Measurements from ENCODE around the gene ACTL8. TPM values are rescaled to one million over a fixed set of nuclear protein-coding genes. Genes with fewer than 3 reads are reported as not detected.

Gene ACTL8
- total and polyA plus RNA-seq, 9 donors = 0.18 to 0.80 TPM; not detected in 7

DNA sequence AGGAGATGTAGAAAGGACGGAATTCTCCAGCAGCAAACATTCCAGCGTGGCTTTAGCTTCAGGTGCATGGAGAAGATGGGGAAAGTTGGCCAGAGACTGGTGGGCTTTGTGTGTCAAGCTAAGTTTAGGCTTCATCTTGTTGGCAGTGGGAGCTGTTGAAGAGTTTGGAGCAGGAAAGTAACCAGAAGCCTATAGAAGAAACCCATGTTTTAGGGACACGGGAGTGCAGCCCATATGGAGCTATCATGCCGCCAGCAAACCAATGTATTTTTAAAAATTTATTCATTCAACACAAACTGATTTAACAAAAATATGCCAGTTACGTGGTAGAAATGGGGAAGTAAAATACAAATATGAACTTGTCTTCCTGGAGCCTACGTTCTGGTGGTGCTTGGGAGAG, 53.7 kb downstream of the ACTL8 start:
- TF ChIP-seq POLR2A (IDR thresholded peaks at IDR 0.05) (no peak), CTCF (IDR thresholded peaks at IDR 0.05) (no peak), EP300 (IDR thresholded peaks at IDR 0.05) (no peak)
- no peaks in the 10 kb centered on the region for H3K4me1 ChIP-seq (ENCODE audit: insufficient read depth)
- intact Hi-C loops (cut with DNase I) = no loop called here
- H3K9me3 ChIP-seq = no peaks in the 10 kb centered on the region
- no peaks in the 10 kb centered on the region for H3K27me3 ChIP-seq
- 75 to 78% (median 76%) methylated on average over 6 of the region's 6 CpGs for WGBS, 3 donors
- H3K4me3 ChIP-seq = no peak overlapping the region
- no peak for DNase-seq
- H3K27ac ChIP-seq = no peak overlapping the region
- no peaks in the 10 kb centered on the region for H3K36me3 ChIP-seq

- no peak overlapping the region for H3K27ac ChIP-seq
- no peaks in the 10 kb centered on the region for H3K9me3 ChIP-seq
- no peaks in the 10 kb centered on the region for H3K27me3 ChIP-seq
- intact Hi-C loops (cut with DNase I) = no loop called here
- H3K4me1 ChIP-seq (ENCODE audit: insufficient read depth) = no peaks in the 10 kb centered on the region
- 64 to 97% (median 94%) methylated on average over 2 of the region's 2 CpGs for WGBS, 3 donors
- H3K4me3 ChIP-seq = no peak overlapping the region
- no peak for DNase-seq
- TF ChIP-seq CTCF (IDR thresholded peaks at IDR 0.05) = no peak
- TF ChIP-seq POLR2A (IDR thresholded peaks at IDR 0.05) = no peak
- TF ChIP-seq EP300 (IDR thresholded peaks at IDR 0.05) = no peak
- H3K36me3 ChIP-seq = no peaks in the 10 kb centered on the region
Measured at GRCh38 chr1:17810668-17811067, 55.5 kb downstream of the ACTL8 start.

DNA sequence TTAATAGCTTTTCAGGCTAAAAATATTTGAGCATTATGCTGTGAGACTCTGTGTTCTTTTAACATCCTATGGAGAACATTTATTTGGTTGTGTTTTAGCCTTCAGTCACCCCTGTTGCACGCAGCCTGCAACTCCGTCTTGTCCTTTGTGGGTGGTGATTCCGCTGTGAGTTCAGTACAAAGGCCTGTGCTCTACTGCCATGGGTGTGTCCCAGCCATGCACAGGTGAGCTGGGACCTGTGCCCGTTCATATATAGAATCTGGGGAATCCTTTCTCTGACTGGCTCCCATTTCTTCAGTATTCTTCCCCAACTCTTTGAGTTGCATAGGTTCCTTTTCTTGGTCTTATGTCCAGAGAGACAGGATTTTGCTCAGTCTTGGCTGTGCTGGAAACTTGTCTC, 61.4 kb downstream of the ACTL8 start:
- Histone ChIP-seq H3K4me3 (no peak overlapping the region), H3K27ac (no peak overlapping the region), H3K36me3 (no peaks in the 10 kb centered on the region), H3K4me1 (ENCODE audit: insufficient read depth) (no peaks in the 10 kb centered on the region), H3K27me3 (no peaks in the 10 kb centered on the region), H3K9me3 (no peaks in the 10 kb centered on the region)
- TF ChIP-seq CTCF (IDR thresholded peaks at IDR 0.05) (no peak), EP300 (IDR thresholded peaks at IDR 0.05) (no peak), POLR2A (IDR thresholded peaks at IDR 0.05) (no peak)
- intact Hi-C loops (cut with DNase I) = no loop called here
- 81 to 88% (median 85%) methylated on average over 4 of the region's 4 CpGs for WGBS, 3 donors
- no peak for DNase-seq

GRCh38 chr1:17819129-17819802, 64.1 kb downstream of the ACTL8 start:
- WGBS, 3 donors = 44 to 55% (median 52%) methylated on average over 17 of the region's 17 CpGs
- Histone ChIP-seq H3K9me3 (peaks cover 0 to 7% of the 10 kb centered on the region in 2 donors), H3K36me3 (no peaks in the 10 kb centered on the region), H3K27me3 (no peaks in the 10 kb centered on the region), H3K4me3 (no peak overlapping the region), H3K27ac (no peak overlapping the region), H3K4me1 (ENCODE audit: insufficient read depth) (no peaks in the 10 kb centered on the region)
- no peak for TF ChIP-seq POLR2A (IDR thresholded peaks at IDR 0.05)
- TF ChIP-seq CTCF (IDR thresholded peaks at IDR 0.05) = no peak
- no peak for TF ChIP-seq EP300 (IDR thresholded peaks at IDR 0.05)
- intact Hi-C loops (cut with DNase I) = no loop called here
- no peak for DNase-seq

Measured in ovary (tissue), 9 donors.